ENCODE measurements around the gene TMEM63C. TPM values are rescaled to one million over a fixed set of nuclear protein-coding genes. Genes with fewer than 3 reads are reported as not detected.

Gene TMEM63C
- total RNA-seq, 1 donor from 2014 or later: 4.6 TPM

GRCh38 chr14:77270361-77271112 is 88.9 kb downstream of the TMEM63C start:
- peaks cover 58% of the 10 kb centered on the region for H3K27me3 Mint-ChIP-seq
- TF ChIP-seq CTCF (conservative IDR thresholded peaks at IDR 0.05): no peak
- H3K27ac Mint-ChIP-seq: no peak overlapping the region
- H3K9me3 Mint-ChIP-seq: peaks cover 5% of the 10 kb centered on the region
- DNase-seq (ENCODE audit: extremely low spot score, unreplicated experiment): no peak
- no peaks in the 10 kb centered on the region for H3K36me3 Mint-ChIP-seq
- H3K4me1 Mint-ChIP-seq (ENCODE audit: unreplicated experiment): no peaks in the 10 kb centered on the region
- H3K4me3 Mint-ChIP-seq: no peak overlapping the region

GRCh38 chr14:77271113-77271710 is 89.6 kb downstream of the TMEM63C start, which contains the start of gene NGB:
Gene NGB (minus strand): TSS chr14:77271206. CDS start chr14:77270937, 269 bp downstream.
- Mint-ChIP-seq H3K27ac (no peak within 1 kb of the TSS), H3K36me3 (peaks cover 3% of the 10 kb centered on the region), H3K27me3 (peaks cover 58% of the 10 kb centered on the region), H3K4me1 (ENCODE audit: unreplicated experiment) (no peaks in the 10 kb centered on the region), H3K4me3 (peak within 1 kb of the TSS; percentile 66), H3K9me3 (peaks cover 5% of the 10 kb centered on the region)
- no peak for TF ChIP-seq CTCF (conservative IDR thresholded peaks at IDR 0.05)
- no peak for DNase-seq (ENCODE audit: extremely low spot score, unreplicated experiment)

GRCh38 chr14:77272261-77272660 is 90.7 kb downstream of the TMEM63C start:
- H3K27ac Mint-ChIP-seq: no peak overlapping the region
- H3K4me3 Mint-ChIP-seq: no peak overlapping the region
- no peaks in the 10 kb centered on the region for H3K4me1 Mint-ChIP-seq (ENCODE audit: unreplicated experiment)
- H3K9me3 Mint-ChIP-seq: peaks cover 5% of the 10 kb centered on the region
- H3K27me3 Mint-ChIP-seq: peaks cover 58% of the 10 kb centered on the region
- no peak for DNase-seq (ENCODE audit: extremely low spot score, unreplicated experiment)
- H3K36me3 Mint-ChIP-seq: peaks cover 3% of the 10 kb centered on the region
- no peak for TF ChIP-seq CTCF (conservative IDR thresholded peaks at IDR 0.05)

- H3K27ac Mint-ChIP-seq: no peak overlapping the region
- no peak for TF ChIP-seq CTCF (conservative IDR thresholded peaks at IDR 0.05)
- no peak overlapping the region for H3K4me3 Mint-ChIP-seq
- DNase-seq (ENCODE audit: extremely low spot score, unreplicated experiment): no peak
- no peaks in the 10 kb centered on the region for H3K9me3 Mint-ChIP-seq
- H3K36me3 Mint-ChIP-seq: peaks cover 3% of the 10 kb centered on the region
- peaks cover 45% of the 10 kb centered on the region for H3K27me3 Mint-ChIP-seq
- no peaks in the 10 kb centered on the region for H3K4me1 Mint-ChIP-seq (ENCODE audit: unreplicated experiment)
Measured at GRCh38 chr14:77273796-77274195, 92.2 kb downstream of the TMEM63C start.

- H3K4me1 Mint-ChIP-seq (ENCODE audit: unreplicated experiment): no peaks in the 10 kb centered on the region
- H3K27me3 Mint-ChIP-seq: peaks cover 33% of the 10 kb centered on the region
- TF ChIP-seq CTCF (conservative IDR thresholded peaks at IDR 0.05): no peak
- no peak overlapping the region for H3K4me3 Mint-ChIP-seq
- no peak for DNase-seq (ENCODE audit: extremely low spot score, unreplicated experiment)
- H3K36me3 Mint-ChIP-seq: peaks cover 3% of the 10 kb centered on the region
- H3K27ac Mint-ChIP-seq: no peak overlapping the region
- H3K9me3 Mint-ChIP-seq: no peaks in the 10 kb centered on the region
Measured at GRCh38 chr14:77275041-77275580, 93.5 kb downstream of the TMEM63C start.

Measured in type B pancreatic cell (in vitro differentiated cells).